Measurements from ENCODE around the gene SPTA1. TPM values are rescaled to one million over a fixed set of nuclear protein-coding genes. Genes with fewer than 3 reads are reported as not detected.

The SPTA1 gene
- total and polyA plus RNA-seq, 12 donors, result under 0.01 to 2.8 (median 0.19) TPM; not detected in 7

GRCh38 chr1:158730453-158730852, 43.9 kb upstream of the SPTA1 start:
- Histone ChIP-seq H3K27ac (no peak overlapping the region), H3K4me1 (replicated peaks in 1 of 2) (no peaks in the 10 kb centered on the region), H3K9me3 (replicated peaks in 1 of 3) (no peaks in the 10 kb centered on the region), H3K4me3 (no peak overlapping the region), H3K27me3 (peaks cover 4% of the 10 kb centered on the region), H3K36me3 (replicated peaks in 1 of 2) (no peaks in the 10 kb centered on the region)
- intact Hi-C loops (cut with DNase I), result no loop called here
- 71 to 75% (median 73%) methylated on average over 4 of the region's 4 CpGs for WGBS, 4 donors
- no peak for DNase-seq
- TF ChIP-seq, protein P1, sequence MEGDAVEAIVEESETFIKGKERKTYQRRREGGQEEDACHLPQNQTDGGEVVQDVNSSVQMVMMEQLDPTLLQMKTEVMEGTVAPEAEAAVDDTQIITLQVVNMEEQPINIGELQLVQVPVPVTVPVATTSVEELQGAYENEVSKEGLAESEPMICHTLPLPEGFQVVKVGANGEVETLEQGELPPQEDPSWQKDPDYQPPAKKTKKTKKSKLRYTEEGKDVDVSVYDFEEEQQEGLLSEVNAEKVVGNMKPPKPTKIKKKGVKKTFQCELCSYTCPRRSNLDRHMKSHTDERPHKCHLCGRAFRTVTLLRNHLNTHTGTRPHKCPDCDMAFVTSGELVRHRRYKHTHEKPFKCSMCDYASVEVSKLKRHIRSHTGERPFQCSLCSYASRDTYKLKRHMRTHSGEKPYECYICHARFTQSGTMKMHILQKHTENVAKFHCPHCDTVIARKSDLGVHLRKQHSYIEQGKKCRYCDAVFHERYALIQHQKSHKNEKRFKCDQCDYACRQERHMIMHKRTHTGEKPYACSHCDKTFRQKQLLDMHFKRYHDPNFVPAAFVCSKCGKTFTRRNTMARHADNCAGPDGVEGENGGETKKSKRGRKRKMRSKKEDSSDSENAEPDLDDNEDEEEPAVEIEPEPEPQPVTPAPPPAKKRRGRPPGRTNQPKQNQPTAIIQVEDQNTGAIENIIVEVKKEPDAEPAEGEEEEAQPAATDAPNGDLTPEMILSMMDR (IDR thresholded peaks at IDR 0.05), result no peak
- TF ChIP-seq POLR2A (IDR thresholded peaks at IDR 0.05), result no peak

DNA sequence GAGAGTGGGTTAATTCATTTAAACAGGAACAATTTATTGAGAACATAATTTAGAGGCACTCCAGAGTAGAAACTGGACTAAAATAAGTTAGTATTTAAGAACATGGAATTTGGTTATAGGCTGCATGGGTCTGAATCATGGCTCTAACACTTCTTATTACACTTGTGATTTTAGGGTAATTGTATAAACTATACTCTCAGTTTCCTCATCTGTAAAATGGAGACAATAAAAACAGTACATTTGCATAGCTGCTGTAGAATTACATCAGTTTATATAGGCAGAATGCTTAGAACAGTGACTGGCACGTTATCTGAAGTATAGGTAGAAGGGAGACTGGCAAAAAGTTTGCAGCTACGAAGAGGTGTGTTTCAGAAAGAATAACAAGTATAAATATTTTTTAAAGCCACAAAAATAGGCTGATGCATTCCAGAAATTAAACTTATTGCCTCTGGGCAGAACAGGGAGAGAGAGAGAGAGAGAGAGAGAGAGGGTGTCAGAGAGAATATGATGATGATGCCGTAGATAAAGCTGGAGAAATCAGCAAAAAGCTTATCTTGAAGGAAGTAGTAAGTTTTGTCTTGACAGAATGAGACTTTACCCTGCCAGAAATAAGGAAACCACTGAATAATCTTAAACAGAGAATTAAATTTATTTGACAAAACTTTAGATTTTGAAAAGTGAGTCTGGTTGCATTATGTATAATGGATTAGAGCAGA, 42.2 kb upstream of the SPTA1 start:
- no peaks in the 10 kb centered on the region for H3K9me3 ChIP-seq (replicated peaks in 1 of 3)
- 44 to 60% (median 57%) methylated on average over 3 of the region's 3 CpGs for WGBS, 4 donors

DNA sequence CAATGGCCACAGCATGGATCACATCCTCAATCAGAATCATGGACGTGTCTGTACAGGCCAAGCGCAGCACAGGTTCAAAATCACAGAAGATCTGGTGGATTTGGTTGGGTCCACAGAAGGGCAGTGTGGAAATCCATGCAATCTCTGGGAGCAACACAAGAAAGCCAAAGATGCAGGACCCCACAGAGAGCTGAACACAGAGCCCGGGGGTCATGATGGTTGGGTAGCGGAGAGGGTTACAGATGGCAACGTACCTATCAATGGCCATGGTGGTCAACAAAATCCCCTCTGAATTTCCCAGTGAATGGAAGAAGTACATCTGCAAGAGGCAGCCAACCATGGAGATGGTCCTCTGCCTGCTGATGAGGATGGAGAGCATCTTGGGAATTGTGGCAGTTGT, 37.9 kb upstream of the SPTA1 start:
- H3K4me1 ChIP-seq (replicated peaks in 1 of 2), result no peaks in the 10 kb centered on the region
- no peak overlapping the region for H3K27ac ChIP-seq
- H3K36me3 ChIP-seq (replicated peaks in 1 of 2), result no peaks in the 10 kb centered on the region
- no peak overlapping the region for H3K4me3 ChIP-seq
- intact Hi-C loops (cut with DNase I), result no loop called here
- TF ChIP-seq, protein P1 (IDR thresholded peaks at IDR 0.05), result no peak
- TF ChIP-seq POLR2A (IDR thresholded peaks at IDR 0.05), result no peak
- DNase-seq, result no peak
- 89 to 92% (median 92%) methylated on average over 5 of the region's 5 CpGs for WGBS, 4 donors
- peaks cover 4% of the 10 kb centered on the region for H3K27me3 ChIP-seq
- no peaks in the 10 kb centered on the region for H3K9me3 ChIP-seq (replicated peaks in 1 of 3)

More for the DNA sequence above, 42.2 kb upstream of the SPTA1 start:
- DNase-seq, result no peak
- TF ChIP-seq, protein P1 (IDR thresholded peaks at IDR 0.05), result no peak
- no peak for TF ChIP-seq POLR2A (IDR thresholded peaks at IDR 0.05)
- intact Hi-C loops (cut with DNase I), result no loop called here
- no peak overlapping the region for H3K4me3 ChIP-seq
- no peak overlapping the region for H3K27ac ChIP-seq
- peaks cover 4% of the 10 kb centered on the region for H3K27me3 ChIP-seq
- H3K36me3 ChIP-seq (replicated peaks in 1 of 2), result no peaks in the 10 kb centered on the region
- H3K4me1 ChIP-seq (replicated peaks in 1 of 2), result no peaks in the 10 kb centered on the region

DNA sequence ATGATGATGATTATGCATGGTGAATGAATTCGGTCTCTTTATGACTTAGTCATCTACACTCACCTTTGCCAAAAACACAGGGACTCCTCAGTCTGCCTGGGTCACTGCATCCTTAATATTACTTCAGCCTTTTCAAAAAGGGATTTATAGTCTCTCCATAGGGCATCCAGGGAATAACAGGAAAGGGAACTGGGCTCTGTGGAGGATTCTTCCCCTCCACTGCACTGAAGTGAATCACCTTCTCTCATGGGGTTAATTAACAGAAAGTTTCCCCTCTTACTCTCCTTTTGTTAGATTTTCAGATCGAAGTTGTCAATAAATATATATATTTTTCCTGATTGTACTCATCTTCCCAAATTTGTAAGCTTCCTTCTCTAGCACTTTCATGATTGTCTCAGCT, 34.1 kb upstream of the SPTA1 start, which contains the start of gene OR6K3:
OR6K3 (minus strand) TSS at position 101 of the 400 bp plus-strand sequence. CDS start 2,605 bp downstream, outside the sequence.
- 68 to 78% (median 74%) methylated on average over 2 of the region's 2 CpGs for WGBS, 4 donors
- intact Hi-C loops (cut with DNase I), result no loop called here
- Histone ChIP-seq H3K27ac (no peak within 1 kb of the TSS), H3K4me1 (replicated peaks in 1 of 2) (no peaks in the 10 kb centered on the region), H3K36me3 (replicated peaks in 1 of 2) (no peaks in the 10 kb centered on the region), H3K4me3 (no peak within 1 kb of the TSS), H3K27me3 (no peaks in the 10 kb centered on the region), H3K9me3 (replicated peaks in 1 of 3) (no peaks in the 10 kb centered on the region)
- DNase-seq, result no peak
- TF ChIP-seq, protein P1 (IDR thresholded peaks at IDR 0.05), result no peak
- no peak for TF ChIP-seq POLR2A (IDR thresholded peaks at IDR 0.05)

All from adrenal gland (tissue), 12 donors.